Natural killer cell (primary cell): ENCODE results near the gene KCNJ16. TPM values are rescaled to one million over a fixed set of nuclear protein-coding genes. Genes with fewer than 3 reads are reported as not detected.

ENCODE experiments used
- ATAC-seq, 3 donors: fragments of 150-1000 bp in 2 of 3; fragments of 200-7000 bp in 1 of 3; cut with Tn5 transposase; 1 replicate in 1 of 3; 2 replicates in 2 of 3; pipeline ENCODE4 v1.10.0; 2021; ENCODE audit warnings: mild to moderate bottlenecking in 2 of 3, moderate library complexity in 2 of 3
- DNase-seq, 2 donors: peaks; one replicate each; pipeline versions ENCODE4 v3.0.0 to v3.0.0-alpha.2; 2013 to 2021; ENCODE audit warnings: mixed read lengths in 1 of 2
- H3K27ac ChIP-seq: one replicate; pipeline ENCODE4 v1.5.1; 2013; ENCODE audit warnings: mild to moderate bottlenecking, low read length
- H3K27me3 ChIP-seq: one replicate; pipeline ENCODE4 v1.6.1; 2013; ENCODE audit warnings: low read length; ENCODE audit not compliant: control insufficient read depth, insufficient read depth
- H3K36me3 ChIP-seq: one replicate; pipeline ENCODE4 v1.6.1; 2013; ENCODE audit warnings: low read length; ENCODE audit not compliant: control insufficient read depth, insufficient read depth
- H3K4me1 ChIP-seq: one replicate; pipeline ENCODE4 v1.6.1; 2013; ENCODE audit warnings: low read length; ENCODE audit not compliant: control insufficient read depth, insufficient read depth
- H3K4me3 ChIP-seq: one replicate; pipeline ENCODE4 v1.5.1; 2013; ENCODE audit warnings: low read length
- H3K9me3 ChIP-seq: one replicate; pipeline ENCODE4 v1.6.1; 2013; ENCODE audit warnings: low read length; ENCODE audit not compliant: control insufficient read depth, insufficient read depth
- H3K27ac Mint-ChIP-seq, 2 donors: one replicate each; pipeline ENCODE4 v1.8.0; 2022; ENCODE audit warnings: mild to moderate bottlenecking in 2 of 2, mixed read lengths in 2 of 2, moderate library complexity in 1 of 2
- H3K27me3 Mint-ChIP-seq, 2 donors: one replicate each; pipeline ENCODE4 v1.8.0; 2022; ENCODE audit warnings: low read depth in 2 of 2, mixed read lengths in 2 of 2
- H3K36me3 Mint-ChIP-seq: one replicate; pipeline ENCODE4 v1.8.0; 2022; ENCODE audit warnings: mixed read lengths
- H3K4me1 Mint-ChIP-seq, 2 donors: one replicate each; pipeline ENCODE4 v1.8.0; 2022; ENCODE audit warnings: mixed read lengths in 2 of 2
- H3K4me3 Mint-ChIP-seq: one replicate; pipeline ENCODE4 v1.8.0; 2022; ENCODE audit warnings: mild to moderate bottlenecking, moderate library complexity, mixed read lengths
- H3K9me3 Mint-ChIP-seq, 2 donors: one replicate each; pipeline ENCODE4 v1.8.0; 2022; ENCODE audit warnings: mixed read lengths in 2 of 2
- WGBS: methylation state at CpG from one replicate; pipeline ENCODE4 v1.1.7; 2013; ENCODE audit warnings: missing lambda C conversion rate; ENCODE audit not compliant: insufficient coverage; 5-methylcytosine and 5-hydroxymethylcytosine counted together
- intact Hi-C: fragments of 100-400 bp; cut with micrococcal nuclease; formaldehyde crosslinking; loops from one replicate; pipeline ENCODE4 v1.14.2; 2022
- total RNA-seq, 4 donors: library from RNA; stranded (reverse); fragments of 120-200 nt in 1 of 4; gene quantifications; one replicate each; pipeline versions ENCODE4 v1.2.3 to v1.2.4, GENCODE V29; 2013 to 2022
- TF ChIP-seq, protein P1 (sequence below): fragments of 200-600 bp; IDR thresholded peaks from one replicate; pipeline ENCODE4 v1.8.0; 2022; ENCODE audit warnings: antibody characterized with exemption

The KCNJ16 gene
- total RNA-seq, 3 donors from 2014 or later (not counting 1 experiment from before 2014, with no cell fraction given) = not detected

DNA sequence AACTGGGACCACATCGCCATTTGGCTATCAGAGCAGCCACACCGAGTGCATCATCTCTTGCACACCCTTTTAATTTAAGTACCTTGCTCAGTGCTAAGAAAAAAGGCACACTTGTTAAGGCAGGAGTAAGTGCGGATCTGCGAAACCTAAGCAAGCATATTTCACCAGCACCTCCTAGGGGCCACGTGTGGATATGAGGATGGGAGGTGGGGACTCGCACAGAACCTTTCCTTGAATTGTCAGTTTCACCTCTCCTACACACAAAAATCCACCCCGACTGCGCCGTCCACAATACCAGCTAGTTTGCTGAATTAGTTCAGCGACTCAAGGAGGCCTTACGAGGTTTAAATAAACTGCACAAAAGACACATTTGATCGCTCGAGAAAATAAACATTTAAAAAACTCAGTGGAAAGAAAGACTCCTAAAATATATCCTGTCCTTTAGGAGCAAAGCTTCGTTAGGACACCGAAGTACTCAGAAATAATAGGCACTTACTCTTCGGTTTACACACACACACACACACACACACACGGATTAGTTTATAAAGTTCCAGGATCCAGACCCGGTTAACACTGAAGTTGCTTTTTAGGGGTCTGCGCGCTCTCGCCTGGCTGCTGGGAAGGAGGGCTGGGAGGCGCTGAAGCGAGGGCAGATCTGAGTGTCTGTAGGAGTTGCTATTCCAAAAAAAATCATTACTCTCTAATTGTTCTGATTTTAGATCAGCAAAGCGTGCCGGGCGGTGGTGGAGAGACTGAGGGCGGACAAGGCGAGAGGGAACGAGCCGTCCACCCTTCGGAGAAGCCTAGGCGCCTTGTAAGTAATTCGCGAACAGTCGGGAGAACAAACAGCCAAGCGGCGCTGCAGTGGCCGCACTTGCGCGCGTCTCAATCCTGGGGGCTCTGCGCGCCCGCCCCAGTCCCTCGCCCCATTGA, 93.3 kb downstream of the KCNJ16 start:
- peaks cover 2% of the 10 kb centered on the region for H3K9me3 ChIP-seq
- ATAC-seq (no peak), DNase-seq (peak in 1 of 2 donors; percentile 19)
- TF ChIP-seq, protein P1, sequence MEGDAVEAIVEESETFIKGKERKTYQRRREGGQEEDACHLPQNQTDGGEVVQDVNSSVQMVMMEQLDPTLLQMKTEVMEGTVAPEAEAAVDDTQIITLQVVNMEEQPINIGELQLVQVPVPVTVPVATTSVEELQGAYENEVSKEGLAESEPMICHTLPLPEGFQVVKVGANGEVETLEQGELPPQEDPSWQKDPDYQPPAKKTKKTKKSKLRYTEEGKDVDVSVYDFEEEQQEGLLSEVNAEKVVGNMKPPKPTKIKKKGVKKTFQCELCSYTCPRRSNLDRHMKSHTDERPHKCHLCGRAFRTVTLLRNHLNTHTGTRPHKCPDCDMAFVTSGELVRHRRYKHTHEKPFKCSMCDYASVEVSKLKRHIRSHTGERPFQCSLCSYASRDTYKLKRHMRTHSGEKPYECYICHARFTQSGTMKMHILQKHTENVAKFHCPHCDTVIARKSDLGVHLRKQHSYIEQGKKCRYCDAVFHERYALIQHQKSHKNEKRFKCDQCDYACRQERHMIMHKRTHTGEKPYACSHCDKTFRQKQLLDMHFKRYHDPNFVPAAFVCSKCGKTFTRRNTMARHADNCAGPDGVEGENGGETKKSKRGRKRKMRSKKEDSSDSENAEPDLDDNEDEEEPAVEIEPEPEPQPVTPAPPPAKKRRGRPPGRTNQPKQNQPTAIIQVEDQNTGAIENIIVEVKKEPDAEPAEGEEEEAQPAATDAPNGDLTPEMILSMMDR = no peak
- Mint-ChIP-seq H3K27ac (no peak overlapping the region), H3K27me3 (peaks cover 43 to 67% of the 10 kb centered on the region in 2 donors), H3K4me3 (peak overlapping the region; percentile 47), H3K36me3 (no peaks in the 10 kb centered on the region), H3K4me1 (peaks cover 9 to 13% of the 10 kb centered on the region in 2 donors), H3K9me3 (no peaks in the 10 kb centered on the region)
- WGBS = 3% methylated on average over 40 of the region's 45 CpGs
- peaks cover 17% of the 10 kb centered on the region for H3K4me1 ChIP-seq
- peaks cover 13% of the 10 kb centered on the region for H3K27me3 ChIP-seq
- H3K4me3 ChIP-seq = peak overlapping the region; percentile 34
- no peaks in the 10 kb centered on the region for H3K36me3 ChIP-seq
- H3K27ac ChIP-seq = no peak overlapping the region
- intact Hi-C loops = no loop called here

DNA sequence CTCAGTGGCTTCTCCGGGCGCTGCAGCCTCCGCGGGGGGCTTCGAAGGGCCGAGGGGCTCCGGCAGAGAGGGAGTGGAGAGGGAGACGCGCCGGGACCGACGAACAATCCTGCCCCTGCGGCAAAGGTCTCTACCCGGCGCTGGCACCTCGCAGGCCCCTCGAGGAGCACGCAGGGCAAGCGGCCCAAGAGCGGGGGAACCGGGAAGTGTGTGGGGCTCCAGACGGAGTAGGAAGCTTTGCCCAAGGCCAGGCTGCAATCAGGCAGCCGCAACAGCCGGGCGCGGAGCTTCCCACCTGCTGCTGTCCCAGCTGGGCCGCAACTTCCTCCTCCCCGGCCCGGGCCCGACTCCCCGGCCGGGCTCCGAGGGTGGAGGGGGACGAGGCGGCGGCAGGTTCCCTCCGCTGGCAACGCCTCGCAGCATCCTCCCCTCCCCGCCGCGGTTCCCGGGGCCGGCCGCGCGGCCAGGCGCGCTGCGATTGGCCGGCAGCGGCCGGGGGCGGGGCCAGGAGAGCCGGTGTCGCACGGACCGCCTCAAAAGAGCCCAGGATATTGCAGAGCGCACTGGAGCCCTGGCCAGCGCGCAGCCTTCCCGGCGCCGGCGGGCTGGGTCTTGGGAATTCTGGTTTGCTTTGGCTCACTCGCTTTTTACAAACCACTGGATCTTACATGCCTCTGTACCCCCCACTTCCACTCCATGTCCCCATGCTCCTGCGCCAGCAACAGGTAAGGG, 94.1 kb downstream of the KCNJ16 start, which contains the start of gene KCNJ2:
Gene KCNJ2 (plus strand): TSS at position 556 of the 732 bp plus-strand sequence. CDS start 5,508 bp downstream, outside the sequence.
- TF ChIP-seq, protein P1 = no peak
- under 1% methylated on average over 67 of the region's 67 CpGs for WGBS
- H3K4me3 ChIP-seq = peak within 1 kb of the TSS; percentile 34
- H3K4me1 Mint-ChIP-seq = peaks cover 9 to 13% of the 10 kb centered on the region in 2 donors
- peak; percentile 23 to 46 for DNase-seq
- no peaks in the 10 kb centered on the region for H3K9me3 Mint-ChIP-seq
- peaks cover 2% of the 10 kb centered on the region for H3K9me3 ChIP-seq
- H3K27ac Mint-ChIP-seq = no peak within 1 kb of the TSS
- peak; percentile 76 to 91 (median 88) for ATAC-seq
- no peaks in the 10 kb centered on the region for H3K36me3 ChIP-seq
- no peak within 1 kb of the TSS for H3K27ac ChIP-seq
- H3K36me3 Mint-ChIP-seq = no peaks in the 10 kb centered on the region
- H3K27me3 Mint-ChIP-seq = peaks cover 45 to 67% of the 10 kb centered on the region in 2 donors
- peaks cover 17% of the 10 kb centered on the region for H3K4me1 ChIP-seq
- H3K4me3 Mint-ChIP-seq = peak within 1 kb of the TSS; percentile 47
- H3K27me3 ChIP-seq = peaks cover 13% of the 10 kb centered on the region
- intact Hi-C loops = no loop called here

DNA sequence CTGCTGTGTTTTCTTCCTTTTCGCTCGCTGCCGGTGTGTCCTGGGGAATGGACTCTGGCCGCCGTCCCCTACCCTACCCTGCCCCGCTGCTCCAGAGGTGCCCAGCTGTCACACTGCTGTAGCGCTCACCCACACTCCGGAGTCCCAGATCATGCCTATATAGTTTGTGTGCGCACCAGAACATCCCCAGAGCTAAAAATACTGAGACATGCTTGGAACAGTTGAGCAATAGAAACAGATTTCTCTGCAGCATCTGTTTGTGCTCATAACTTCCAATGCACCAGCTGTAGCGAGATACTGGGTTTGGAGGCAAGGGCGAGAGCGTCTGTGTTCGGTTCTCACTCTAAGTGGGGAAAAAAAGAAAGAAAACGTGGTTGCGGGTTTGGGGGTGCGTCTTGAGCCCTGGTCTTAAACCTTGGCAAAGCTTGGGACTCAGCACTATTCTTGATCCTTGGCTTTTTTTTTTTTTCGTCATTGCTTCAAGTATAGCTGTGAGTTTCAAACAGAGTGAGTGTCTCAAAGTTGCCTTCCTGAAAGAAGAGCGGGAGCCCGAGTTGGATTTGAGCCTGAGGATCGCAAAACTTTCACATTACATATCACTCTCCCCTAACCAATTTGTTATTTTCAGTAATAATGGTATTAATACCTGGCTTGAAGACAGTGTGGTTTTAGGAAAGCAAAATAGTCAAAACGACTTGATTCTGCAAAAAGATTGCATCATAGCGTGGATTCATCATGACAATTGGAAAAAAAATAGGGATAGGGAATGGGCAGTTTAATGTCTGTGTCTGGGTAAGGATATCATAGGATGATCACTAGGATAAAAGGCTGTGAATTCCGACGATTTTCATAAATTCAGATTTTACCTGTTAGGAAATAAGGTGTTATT, 94.9 kb downstream of the KCNJ16 start:
- H3K36me3 ChIP-seq = no peaks in the 10 kb centered on the region
- TF ChIP-seq, protein P1 = no peak
- Mint-ChIP-seq H3K4me1 (peaks cover 9 to 13% of the 10 kb centered on the region in 2 donors), H3K27me3 (peaks cover 42 to 67% of the 10 kb centered on the region in 2 donors), H3K9me3 (no peaks in the 10 kb centered on the region), H3K4me3 (peak overlapping the region; percentile 33), H3K27ac (no peak overlapping the region), H3K36me3 (no peaks in the 10 kb centered on the region)
- WGBS = 14% methylated on average over 22 of the region's 24 CpGs
- H3K4me3 ChIP-seq = peak overlapping the region; percentile 29
- DNase-seq = no peak
- peaks cover 13% of the 10 kb centered on the region for H3K27me3 ChIP-seq
- intact Hi-C loops = no loop called here
- no peak overlapping the region for H3K27ac ChIP-seq
- H3K9me3 ChIP-seq = peaks cover 2% of the 10 kb centered on the region
- peaks cover 17% of the 10 kb centered on the region for H3K4me1 ChIP-seq
- ATAC-seq = peak in 1 of 3 donors; percentile 24
